ENCODE results near the gene GUCY1A2. TPM values are rescaled to one million over a fixed set of nuclear protein-coding genes. Genes with fewer than 3 reads are reported as not detected.

The GUCY1A2 gene
- total RNA-seq, 2 donors from 2014 or later: 3.7 to 5.3 TPM

- no peak for DNase-seq
- no peaks in the 10 kb centered on the region for H3K9me3 ChIP-seq (ENCODE audit: control insufficient read depth, low read length)
- no peaks in the 10 kb centered on the region for H3K27me3 ChIP-seq (ENCODE audit: control insufficient read depth, insufficient read depth, low read length, poor library complexity, severe bottlenecking)
- Mint-ChIP-seq H3K27ac (no peak overlapping the region), H3K36me3 (ENCODE audit: low read depth) (no peaks in the 10 kb centered on the region), H3K4me3 (no peak overlapping the region), H3K27me3 (ENCODE audit: insufficient read depth) (no peaks in the 10 kb centered on the region), H3K9me3 (no peaks in the 10 kb centered on the region), H3K4me1 (no peaks in the 10 kb centered on the region)
- no peaks in the 10 kb centered on the region for H3K4me1 ChIP-seq (ENCODE audit: control insufficient read depth, insufficient read depth, low read length)
- no peak overlapping the region for H3K27ac ChIP-seq (ENCODE audit: low read depth, low read length)
- no peaks in the 10 kb centered on the region for H3K36me3 ChIP-seq (ENCODE audit: control insufficient read depth, insufficient read depth, low read length)
- 84 to 100% methylated on average over 1 to 2 of the region's 2 CpGs for WGBS, 2 experiments (ENCODE audit: insufficient coverage in 1 of 2, insufficient read length in 1 of 2)
- no peak overlapping the region for H3K4me3 ChIP-seq (ENCODE audit: low read length)
- TF ChIP-seq, protein P1, sequence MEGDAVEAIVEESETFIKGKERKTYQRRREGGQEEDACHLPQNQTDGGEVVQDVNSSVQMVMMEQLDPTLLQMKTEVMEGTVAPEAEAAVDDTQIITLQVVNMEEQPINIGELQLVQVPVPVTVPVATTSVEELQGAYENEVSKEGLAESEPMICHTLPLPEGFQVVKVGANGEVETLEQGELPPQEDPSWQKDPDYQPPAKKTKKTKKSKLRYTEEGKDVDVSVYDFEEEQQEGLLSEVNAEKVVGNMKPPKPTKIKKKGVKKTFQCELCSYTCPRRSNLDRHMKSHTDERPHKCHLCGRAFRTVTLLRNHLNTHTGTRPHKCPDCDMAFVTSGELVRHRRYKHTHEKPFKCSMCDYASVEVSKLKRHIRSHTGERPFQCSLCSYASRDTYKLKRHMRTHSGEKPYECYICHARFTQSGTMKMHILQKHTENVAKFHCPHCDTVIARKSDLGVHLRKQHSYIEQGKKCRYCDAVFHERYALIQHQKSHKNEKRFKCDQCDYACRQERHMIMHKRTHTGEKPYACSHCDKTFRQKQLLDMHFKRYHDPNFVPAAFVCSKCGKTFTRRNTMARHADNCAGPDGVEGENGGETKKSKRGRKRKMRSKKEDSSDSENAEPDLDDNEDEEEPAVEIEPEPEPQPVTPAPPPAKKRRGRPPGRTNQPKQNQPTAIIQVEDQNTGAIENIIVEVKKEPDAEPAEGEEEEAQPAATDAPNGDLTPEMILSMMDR (conservative IDR thresholded peaks at IDR 0.05): no peak
- H3K9ac ChIP-seq (ENCODE audit: extremely low read depth, low read length, poor library complexity, severe bottlenecking): no peak overlapping the region
Measured at GRCh38 chr11:106913141-106913540, 105.1 kb downstream of the GUCY1A2 start.

- Histone ChIP-seq H3K9ac (ENCODE audit: extremely low read depth, low read length, poor library complexity, severe bottlenecking) (no peak overlapping the region), H3K36me3 (ENCODE audit: control insufficient read depth, insufficient read depth, low read length) (no peaks in the 10 kb centered on the region), H3K27ac (ENCODE audit: low read depth, low read length) (no peak overlapping the region), H3K4me1 (ENCODE audit: control insufficient read depth, insufficient read depth, low read length) (no peaks in the 10 kb centered on the region), H3K27me3 (ENCODE audit: control insufficient read depth, insufficient read depth, low read length, poor library complexity, severe bottlenecking) (no peaks in the 10 kb centered on the region), H3K9me3 (ENCODE audit: control insufficient read depth, low read length) (no peaks in the 10 kb centered on the region), H3K4me3 (ENCODE audit: low read length) (no peak overlapping the region)
- Mint-ChIP-seq H3K27ac (no peak overlapping the region), H3K4me3 (no peak overlapping the region), H3K27me3 (ENCODE audit: insufficient read depth) (no peaks in the 10 kb centered on the region), H3K9me3 (peaks cover 14% of the 10 kb centered on the region), H3K4me1 (no peaks in the 10 kb centered on the region), H3K36me3 (ENCODE audit: low read depth) (no peaks in the 10 kb centered on the region)
- TF ChIP-seq, protein P1 (conservative IDR thresholded peaks at IDR 0.05): no peak
- 88% methylated on average over 2 of the region's 2 CpGs; no CpG with 5 or more reads in 1 of the 2 experiments for WGBS, 2 experiments (ENCODE audit: insufficient coverage in 1 of 2, insufficient read length in 1 of 2)
- DNase-seq: no peak
Measured at GRCh38 chr11:106904826-106905225, 113.5 kb downstream of the GUCY1A2 start.

GRCh38 chr11:106889718-106890117, 128.6 kb downstream of the GUCY1A2 start:
- TF ChIP-seq, protein P1 (conservative IDR thresholded peaks at IDR 0.05): no peak
- Histone ChIP-seq H3K36me3 (ENCODE audit: control insufficient read depth, insufficient read depth, low read length) (no peaks in the 10 kb centered on the region), H3K27me3 (ENCODE audit: control insufficient read depth, insufficient read depth, low read length, poor library complexity, severe bottlenecking) (no peaks in the 10 kb centered on the region), H3K9me3 (ENCODE audit: control insufficient read depth, low read length) (no peaks in the 10 kb centered on the region), H3K4me3 (ENCODE audit: low read length) (no peak overlapping the region), H3K4me1 (ENCODE audit: control insufficient read depth, insufficient read depth, low read length) (no peaks in the 10 kb centered on the region), H3K9ac (ENCODE audit: extremely low read depth, low read length, poor library complexity, severe bottlenecking) (no peak overlapping the region), H3K27ac (ENCODE audit: low read depth, low read length) (no peak overlapping the region)
- Mint-ChIP-seq H3K27ac (no peak overlapping the region), H3K4me3 (no peak overlapping the region), H3K4me1 (no peaks in the 10 kb centered on the region), H3K27me3 (ENCODE audit: insufficient read depth) (no peaks in the 10 kb centered on the region), H3K36me3 (ENCODE audit: low read depth) (no peaks in the 10 kb centered on the region), H3K9me3 (no peaks in the 10 kb centered on the region)
- no peak for DNase-seq
- WGBS, 2 experiments (ENCODE audit: insufficient coverage in 1 of 2, insufficient read length in 1 of 2): 80% methylated on average over 1 of the region's 1 CpG; no CpG with 5 or more reads in 1 of the 2 experiments

All from endodermal cell (in vitro differentiated cells).